K562 (cell line): ENCODE data around the gene MYH6. TPM values are rescaled to one million over a fixed set of nuclear protein-coding genes. Genes with fewer than 3 reads are reported as not detected.
A peak's percentile ranks its signal among the peaks of the same experiment; 100 is the strongest.

Experiments
- ATAC-seq: fragments of 200-7000 bp; cut with Tn5 transposase; 3 replicates; pipeline ENCODE4 v1.9.1; 2020; ENCODE audit warnings: moderate library complexity
- BruUV-seq: library from RNA; stranded (reverse); fragments of 400-500 nt; replicated peaks from 2 replicates; lab custom pipeline; 2021; lab: Mats Ljungman, UMichigan
- CTCF ChIA-PET: fragments of 300-600 bp; formaldehyde crosslinking; extraction: SDS; loops from one replicate; lab custom pipeline; 2021; ENCODE audit warnings: low intra/inter-chr PET ratio; lab: Yijun Ruan, JAX
- POLR2A ChIA-PET: fragments of 300-600, 350-650 bp; sonication (Branson Sonifier 250); formaldehyde crosslinking; extraction: SDS; loops from one replicate; lab custom pipeline; 2021; ENCODE audit warnings: antibody characterized with exemption, inconsistent platforms; lab: Yijun Ruan, JAX
- DNase-seq, 4 experiments: peaks; one replicate each; pipeline versions ENCODE4 v3.0.0 to v3.0.0-alpha.2; 2011 to 2018; ENCODE audit warnings: low spot score in 3 of 4, mixed read lengths in 3 of 4; ENCODE audit errors: extremely low read depth in 1 of 4
- FAIRE-seq: peaks from 2 replicates; lab custom pipeline; 2011; peaks lifted over from hg19 to GRCh38; lab: Jason Lieb, UNC
- H2AFZ ChIP-seq: 2 replicates; pipeline ENCODE4 v1.6.0; 2011; ENCODE audit warnings: low read depth, low read length, control low read depth, inconsistent platforms
- H3K27ac ChIP-seq: fragments of 200-600 bp; 3 replicates; pipeline ENCODE4 v1.8.0; 2011; ENCODE audit warnings: low read depth, mild to moderate bottlenecking, control low read depth, inconsistent platforms, low read length, moderate library complexity, mixed read lengths; ENCODE audit errors: extremely low read depth
- H3K27me3 ChIP-seq, 2 experiments: fragments of 300-600 bp in 1 of 2; 2 replicates in 1 of 2; 3 replicates in 1 of 2; pipeline versions ENCODE4 v1.6.0 to v1.8.0; 2011; ENCODE audit warnings: inconsistent platforms in 2 of 2, low read length in 2 of 2, mild to moderate bottlenecking in 1 of 2, mixed read lengths in 1 of 2, moderate library complexity in 1 of 2; ENCODE audit not compliant: control insufficient read depth in 2 of 2, insufficient read depth in 2 of 2
- H3K36me3 ChIP-seq: fragments of 300-600 bp; 3 replicates; pipeline ENCODE4 v1.8.0; 2011; ENCODE audit warnings: mild to moderate bottlenecking, low read length, inconsistent platforms; ENCODE audit not compliant: control insufficient read depth, insufficient read depth
- H3K4me1 ChIP-seq, 2 experiments: fragments of 200-600 bp in 1 of 2; replicated peaks in 1 of 2; 2 replicates in 1 of 2; 3 replicates in 1 of 2; pipeline versions ENCODE4 v1.5.1 to v1.8.0; 2011; ENCODE audit warnings: inconsistent platforms in 2 of 2, low read length in 2 of 2, mild to moderate bottlenecking in 1 of 2, mixed read lengths in 1 of 2, moderate library complexity in 1 of 2; ENCODE audit not compliant: control insufficient read depth in 2 of 2, insufficient read depth in 2 of 2
- H3K4me2 ChIP-seq: 2 replicates; pipeline ENCODE4 v1.6.1; 2011; ENCODE audit warnings: low read length, control low read depth, inconsistent platforms, mixed read lengths; ENCODE audit not compliant: insufficient read depth
- H3K4me3 ChIP-seq: fragments of 200-600 bp; sonication (generic), shearing (Covaris generic); 2 replicates; pipeline ENCODE4 v1.5.1; 2016; ENCODE audit warnings: control low read depth, inconsistent platforms
- H3K79me2 ChIP-seq: fragments of 200-600 bp; 3 replicates; pipeline ENCODE4 v1.8.0; 2011; ENCODE audit warnings: low read length, inconsistent platforms; ENCODE audit not compliant: control insufficient read depth, insufficient read depth
- H3K9ac ChIP-seq, 2 experiments: 2 replicates each; pipeline versions ENCODE4 v1.6.0 to v1.6.1; 2011; ENCODE audit warnings: low read depth in 2 of 2, low read length in 2 of 2, control low read depth in 1 of 2, inconsistent platforms in 1 of 2, mild to moderate bottlenecking in 1 of 2, mixed read lengths in 1 of 2; ENCODE audit not compliant: insufficient read depth in 1 of 2
- H3K9me1 ChIP-seq: one replicate; pipeline ENCODE4 v1.6.0; 2011; ENCODE audit warnings: inconsistent platforms, mild to moderate bottlenecking, low read length, moderate library complexity; ENCODE audit not compliant: control insufficient read depth, insufficient read depth
- H3K9me3 ChIP-seq: replicated peaks from 2 replicates; pipeline ENCODE4 v1.5.1; 2011; ENCODE audit warnings: low read depth, low read length, inconsistent platforms; ENCODE audit not compliant: control insufficient read depth, insufficient read depth
- H4K20me1 ChIP-seq: replicated peaks from 2 replicates; pipeline ENCODE4 v1.6.1; 2011; ENCODE audit warnings: low read length, inconsistent platforms, mixed read lengths; ENCODE audit not compliant: control insufficient read depth, insufficient read depth
- BRF1 ChIP-seq: IDR thresholded peaks from 3 replicates; pipeline ENCODE4 v1.6.1; 2011; ENCODE audit warnings: borderline replicate concordance, mild to moderate bottlenecking; ENCODE audit not compliant: insufficient read length; ENCODE audit errors: extremely low read depth
- ELF4 ChIP-seq: fragments of 450-650 bp; formaldehyde crosslinking; IDR thresholded peaks from 2 replicates; pipeline ENCODE4 v1.4.0; 2022; ENCODE audit warnings: missing genetic modification characterization
- FOXA3 ChIP-seq, 2 experiments: fragments of 450-650 bp in 1 of 2; sonication (generic) in 1 of 2; formaldehyde crosslinking; IDR thresholded peaks in 1 of 2; conservative IDR thresholded peaks in 1 of 2; 2 replicates each; pipeline versions ENCODE4 v1.4.0 to v1.8.0; 2020 to 2022; ENCODE audit warnings: mild to moderate bottlenecking in 2 of 2, missing genetic modification reagents in 1 of 2
- HOMEZ ChIP-seq: fragments of 250-450 bp; sonication (Bioruptor Pico); IDR thresholded peaks from 2 replicates; pipeline ENCODE4 v1.4.0; 2020; ENCODE audit warnings: mild to moderate bottlenecking, moderate library complexity
- L3MBTL2 ChIP-seq: fragments of 450-650 bp; IDR thresholded peaks from 2 replicates; pipeline ENCODE4 v1.6.1; 2016; ENCODE audit warnings: mild to moderate bottlenecking, moderate library complexity
- LEF1 ChIP-seq: fragments of 450-650 bp; IDR thresholded peaks from 2 replicates; pipeline ENCODE4 v1.6.1; 2016; ENCODE audit warnings: mild to moderate bottlenecking
- RAD51 ChIP-seq: fragments of 450-650 bp; IDR thresholded peaks from 2 replicates; pipeline ENCODE4 v1.7.1; 2016; ENCODE audit warnings: low read depth, mild to moderate bottlenecking, borderline replicate concordance
- ZNF212 ChIP-seq: fragments of 450-650 bp; formaldehyde crosslinking; IDR thresholded peaks from 2 replicates; pipeline ENCODE4 v1.4.0; 2020; ENCODE audit warnings: mild to moderate bottlenecking
- ZNF274 ChIP-seq: IDR thresholded peaks from 2 replicates; pipeline ENCODE4 v1.6.1; 2011; ENCODE audit warnings: low read depth, mild to moderate bottlenecking, low read length, moderate library complexity, borderline replicate concordance
- ZNF75A ChIP-seq: fragments of 450-650 bp; formaldehyde crosslinking; IDR thresholded peaks from 2 replicates; pipeline ENCODE4 v1.4.0; 2020; ENCODE audit warnings: mild to moderate bottlenecking
- WGBS: fragments of 100-300 bp; shearing (Covaris generic); methylation state at CpG from one replicate; pipeline ENCODE4 v1.1.6; 2016; ENCODE audit warnings: low coverage, mixed read lengths; ENCODE audit not compliant: insufficient coverage; ENCODE audit errors: missing lambda C conversion rate; 5-methylcytosine and 5-hydroxymethylcytosine counted together
- in situ Hi-C: fragments of 300-500 bp; cut with MboI; formaldehyde crosslinking; loops from 4 replicates; pipeline ENCODE4 v1.15.0; 2018; ENCODE audit warnings: inconsistent platforms, mixed read lengths
- intact Hi-C: fragments of 100-400 bp; cut with micrococcal nuclease; formaldehyde crosslinking; loops from 2 replicates; pipeline ENCODE4 v1.14.2; 2022
- polyA plus RNA-seq, 8 experiments: library from polyadenylated mRNA; depleted of rRNA in 4 of 8; stranded (reverse) in 5 of 8; unstranded in 3 of 8; fragments of >200 nt; fragmentation: Nextera tagmentation in 2 of 8; fragmentation: Illumina TruSeq in 1 of 8; extraction: Ambion mirVana in 2 of 8; extraction: Trizol in 1 of 8; gene quantifications; 2 replicates each; pipeline versions ENCODE4 v1.2.1 to v1.2.3, GENCODE V29; 2011 to 2014; ENCODE audit warnings: inconsistent platforms in 1 of 8, missing spikeins in 1 of 8
- total RNA-seq, 7 experiments: library from RNA; depleted of rRNA in 6 of 7; stranded (reverse); fragments of >200 nt in 6 of 7; fragmentation: Illumina TruSeq in 2 of 7; extraction: Trizol in 2 of 7; gene quantifications; 2 replicates each; pipeline versions ENCODE4 v1.2.1 to v1.2.3, GENCODE V29; 2011 to 2021; ENCODE audit warnings: low replicate concordance in 1 of 7
- TF ChIP-seq, protein P1 (sequence below): fragments of 450-650 bp; conservative IDR thresholded peaks from 2 replicates; pipeline ENCODE4 v1.6.1; 2016; ENCODE audit warnings: missing genetic modification characterization, low read depth, mild to moderate bottlenecking, missing compliant biosample characterization, moderate library complexity
- TF ChIP-seq, protein P2 (sequence below): fragments of 250-450 bp; sonication (Bioruptor Pico); IDR thresholded peaks from 2 replicates; pipeline ENCODE4 v1.8.0; 2021; ENCODE audit warnings: moderate library complexity, mild to moderate bottlenecking, inconsistent platforms

The MYH6 gene
- total and polyA plus RNA-seq, 9 of the 15 experiments (the other 6 are each of a cell fraction or from before 2014, with no cell fraction given): not detected

GRCh38 chr14:23402296-23403138 lies 5.6 kb downstream of the MYH6 start:
- no peaks in the 10 kb centered on the region for H3K9me1 ChIP-seq
- H3K36me3 ChIP-seq: no peaks in the 10 kb centered on the region
- CTCF ChIA-PET: no interaction called here
- ATAC-seq (peak; percentile 79), DNase-seq (peak in 3 of 4 experiments; percentile 27 to 31 (median 28)), FAIRE-seq (no peak)
- peak overlapping the region; percentile 63 for H2AFZ ChIP-seq
- H4K20me1 ChIP-seq: no peaks in the 10 kb centered on the region
- in situ Hi-C loops (no loop called here), intact Hi-C loops (no loop called here)
- under 1% methylated on average over 17 of the region's 25 CpGs for WGBS
- peak overlapping the region; percentile 41 for H3K4me2 ChIP-seq
- H3K27ac ChIP-seq: no peak overlapping the region
- H3K9ac ChIP-seq: peak overlapping the region in 1 of 2 experiments; percentile 71; a peak in 2 of 4 replicates
- no peaks in the 10 kb centered on the region for H3K79me2 ChIP-seq
- TF ChIP-seq BRF1 (no peak), L3MBTL2 (0 out of 2 replicates have a peak, but pooled peaks have one; percentile 33)
- peaks cover 0 to 6% of the 10 kb centered on the region in 2 experiments; a peak in 2 of 5 replicates for H3K4me1 ChIP-seq
- H3K9me3 ChIP-seq: no peaks in the 10 kb centered on the region
- no peak overlapping the region for H3K4me3 ChIP-seq
- POLR2A ChIA-PET: no interaction called here
- BruUV-seq: no TSS peak
- H3K27me3 ChIP-seq: peaks cover 11 to 64% of the 10 kb centered on the region in 2 experiments; a peak in 4 of 5 replicates

DNA sequence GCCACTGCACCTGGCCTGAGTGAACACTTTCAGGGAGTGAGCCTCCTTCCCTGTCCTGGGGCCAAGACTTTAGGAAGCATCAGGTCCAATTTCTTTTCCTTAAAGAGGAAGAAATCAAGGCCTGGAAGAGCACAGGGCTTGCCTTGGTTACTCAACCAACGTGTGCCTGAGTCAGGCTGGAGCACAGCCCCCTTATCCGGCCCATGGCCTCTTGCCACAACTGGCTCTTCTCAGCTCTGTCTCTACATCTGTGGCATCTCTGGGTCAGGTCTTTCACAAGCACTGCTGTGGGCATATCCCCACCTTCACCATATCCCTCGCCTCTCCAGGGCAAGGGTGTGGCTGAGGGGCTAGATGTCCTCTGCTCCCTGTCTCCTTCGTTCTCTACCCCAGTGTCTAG lies 6.8 kb downstream of the MYH6 start:
- Histone ChIP-seq H3K27me3 (peaks cover 11 to 64% of the 10 kb centered on the region in 2 experiments; a peak in 4 of 5 replicates), H3K9me3 (no peaks in the 10 kb centered on the region), H3K79me2 (no peaks in the 10 kb centered on the region), H2AFZ (no peak overlapping the region), H3K36me3 (no peaks in the 10 kb centered on the region), H4K20me1 (no peaks in the 10 kb centered on the region), H3K9me1 (no peaks in the 10 kb centered on the region), H3K4me2 (no peak overlapping the region), H3K27ac (no peak overlapping the region), H3K4me3 (no peak overlapping the region), H3K4me1 (peaks cover 0 to 6% of the 10 kb centered on the region in 2 experiments; a peak in 2 of 5 replicates), H3K9ac (no peak overlapping the region)
- 5% methylated on average over 4 of the region's 4 CpGs for WGBS
- FAIRE-seq (no peak), DNase-seq (no peak), ATAC-seq (no peak)
- BruUV-seq: no TSS peak
- intact Hi-C loops: no loop called here
- in situ Hi-C loops: no loop called here
- POLR2A ChIA-PET: no interaction called here
- CTCF ChIA-PET: no interaction called here
- no peak for TF ChIP-seq RAD51
- no peak for TF ChIP-seq FOXA3 (CRISPR knock-in tag; conservative IDR thresholded peaks at IDR 0.05 in 1 of 2, IDR thresholded peaks at IDR 0.05 in 1 of 2)
- no peak for TF ChIP-seq HOMEZ (CRISPR knock-in tag)
- TF ChIP-seq ZNF75A (CRISPR knock-in tag): no peak
- no peak for TF ChIP-seq ZNF274
- no peak for TF ChIP-seq ELF4
- TF ChIP-seq ZNF212 (CRISPR knock-in tag): no peak
- TF ChIP-seq, protein P1, sequence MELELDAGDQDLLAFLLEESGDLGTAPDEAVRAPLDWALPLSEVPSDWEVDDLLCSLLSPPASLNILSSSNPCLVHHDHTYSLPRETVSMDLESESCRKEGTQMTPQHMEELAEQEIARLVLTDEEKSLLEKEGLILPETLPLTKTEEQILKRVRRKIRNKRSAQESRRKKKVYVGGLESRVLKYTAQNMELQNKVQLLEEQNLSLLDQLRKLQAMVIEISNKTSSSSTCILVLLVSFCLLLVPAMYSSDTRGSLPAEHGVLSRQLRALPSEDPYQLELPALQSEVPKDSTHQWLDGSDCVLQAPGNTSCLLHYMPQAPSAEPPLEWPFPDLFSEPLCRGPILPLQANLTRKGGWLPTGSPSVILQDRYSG (tag): no peak
- TF ChIP-seq, protein P2, sequence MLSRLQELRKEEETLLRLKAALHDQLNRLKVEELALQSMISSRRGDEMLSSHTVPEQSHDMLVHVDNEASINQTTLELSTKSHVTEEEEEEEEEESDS (CRISPR knock-in tag): no peak
- TF ChIP-seq LEF1: no peak
